ENCODE results near the gene SIX6.

The SIX6 gene

GRCh38 chr14:60514378-60514740, 5.4 kb downstream of the SIX6 start:
- no peak for DNase-seq (ENCODE audit: low read depth)

- no peak for DNase-seq (ENCODE audit: low read depth)
These were observed 6.0 kb downstream of the SIX6 start for GRCh38 chr14:60514741-60515491.

GRCh38 chr14:60515511-60516289, 6.8 kb downstream of the SIX6 start:
- DNase-seq (ENCODE audit: low read depth) = no peak

GRCh38 chr14:60532442-60532841, 23.5 kb downstream of the SIX6 start:
- DNase-seq (ENCODE audit: low read depth) = no peak

GRCh38 chr14:60537663-60538062, 28.7 kb downstream of the SIX6 start:
- no peak for DNase-seq (ENCODE audit: low read depth)

GRCh38 chr14:60544659-60545058, 35.7 kb downstream of the SIX6 start:
- DNase-seq (ENCODE audit: low read depth) = no peak

GRCh38 chr14:60553808-60554207, 44.9 kb downstream of the SIX6 start:
- no peak for DNase-seq (ENCODE audit: low read depth)

GRCh38 chr14:60561845-60562746, 53.1 kb downstream of the SIX6 start:
- DNase-seq (ENCODE audit: low read depth) = no peak

Measured in activated T-helper 1 cell treated with Interleukin-2 at 50 U/mL for 16 hours (primary cell).